ENCODE results near the gene MAST4. TPM values are rescaled to one million over a fixed set of nuclear protein-coding genes. Genes with fewer than 3 reads are reported as not detected.

The MAST4 gene
- total and polyA plus RNA-seq, 2 donors (not counting 1 experiment from before 2014, with no cell fraction given) = 2.5 to 57.1 TPM

GRCh38 chr5:66829358-66829674, 233.1 kb downstream of the MAST4 start:
- intact Hi-C loops (cut with micrococcal nuclease) = no loop called here
- H3K9ac ChIP-seq (ENCODE audit: low read length) = peak overlapping the region; percentile 53

GRCh38 chr5:66829826-66830225, 233.6 kb downstream of the MAST4 start:
- H3K27ac Mint-ChIP-seq = no peak overlapping the region
- POLR2A ChIA-PET = no interaction called here

More at GRCh38 chr5:66829358-66829674, 233.1 kb downstream of the MAST4 start:
- no peaks in the 10 kb centered on the region for H3K9me3 ChIP-seq (ENCODE audit: control extremely low read depth in 1 of 3, control insufficient read depth in 2 of 3, insufficient read depth in 1 of 3, low read length in 2 of 3)
- no peaks in the 10 kb centered on the region for H3K36me3 ChIP-seq (replicated peaks in 1 of 2; ENCODE audit: control extremely low read depth in 1 of 2, control insufficient read depth in 1 of 2, extremely low read depth in 1 of 2, insufficient read depth in 2 of 2, low read length in 1 of 2)
- no peak overlapping the region for H3K27ac ChIP-seq (ENCODE audit: low read length in 2 of 2)
- CTCF ChIA-PET = interaction anchor here (0.6 to 5.7 kb wide), 3 partner anchors 10 to 1118 kb away, joined by 4 to 28 read pairs (median 25); no protein-coding TSS in a partner anchor
- POLR2A ChIA-PET = no interaction called here
- no peak for ATAC-seq (ENCODE audit: low read depth)
- H3K79me2 ChIP-seq (ENCODE audit: control insufficient read depth, insufficient read depth, low read length) = no peaks in the 10 kb centered on the region
- H3K4me3 ChIP-seq (ENCODE audit: control extremely low read depth in 1 of 5, extremely low read depth in 1 of 5, insufficient read depth in 1 of 5, low read depth in 2 of 5, low read length in 4 of 5) = peak overlapping the region in 4 of 5 experiments; percentile 29 to 67 (median 42)
- peak overlapping the region; percentile 70 for H3K4me2 ChIP-seq (replicated peaks; ENCODE audit: low read depth, low read length, poor library complexity, severe bottlenecking)
- H2AFZ ChIP-seq (ENCODE audit: insufficient read depth, low read depth, low read length, poor library complexity, severe bottlenecking) = peak overlapping the region; percentile 73
- Mint-ChIP-seq H3K4me1 (peaks cover 19% of the 10 kb centered on the region), H3K9me3 (ENCODE audit: insufficient read depth) (no peaks in the 10 kb centered on the region), H3K27ac (no peak overlapping the region), H3K4me3 (peak overlapping the region; percentile 84), H3K27me3 (peaks cover 32% of the 10 kb centered on the region)
- peaks cover 13 to 20% of the 10 kb centered on the region in 2 donors for H3K4me1 ChIP-seq (ENCODE audit: control insufficient read depth in 2 of 2, insufficient read depth in 2 of 2, low read length in 2 of 2)
- no peak for DNase-seq
- TF ChIP-seq, protein P1, sequence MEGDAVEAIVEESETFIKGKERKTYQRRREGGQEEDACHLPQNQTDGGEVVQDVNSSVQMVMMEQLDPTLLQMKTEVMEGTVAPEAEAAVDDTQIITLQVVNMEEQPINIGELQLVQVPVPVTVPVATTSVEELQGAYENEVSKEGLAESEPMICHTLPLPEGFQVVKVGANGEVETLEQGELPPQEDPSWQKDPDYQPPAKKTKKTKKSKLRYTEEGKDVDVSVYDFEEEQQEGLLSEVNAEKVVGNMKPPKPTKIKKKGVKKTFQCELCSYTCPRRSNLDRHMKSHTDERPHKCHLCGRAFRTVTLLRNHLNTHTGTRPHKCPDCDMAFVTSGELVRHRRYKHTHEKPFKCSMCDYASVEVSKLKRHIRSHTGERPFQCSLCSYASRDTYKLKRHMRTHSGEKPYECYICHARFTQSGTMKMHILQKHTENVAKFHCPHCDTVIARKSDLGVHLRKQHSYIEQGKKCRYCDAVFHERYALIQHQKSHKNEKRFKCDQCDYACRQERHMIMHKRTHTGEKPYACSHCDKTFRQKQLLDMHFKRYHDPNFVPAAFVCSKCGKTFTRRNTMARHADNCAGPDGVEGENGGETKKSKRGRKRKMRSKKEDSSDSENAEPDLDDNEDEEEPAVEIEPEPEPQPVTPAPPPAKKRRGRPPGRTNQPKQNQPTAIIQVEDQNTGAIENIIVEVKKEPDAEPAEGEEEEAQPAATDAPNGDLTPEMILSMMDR (IDR thresholded peaks at IDR 0.05) = no peak
- TF ChIP-seq EZH2 (IDR thresholded peaks at IDR 0.05; ENCODE audit: borderline replicate concordance, insufficient read depth, low read depth, low read length, poor library complexity, severe bottlenecking) = no peak
- H4K20me1 ChIP-seq (ENCODE audit: control insufficient read depth, insufficient read depth, low read length, poor library complexity, severe bottlenecking) = no peaks in the 10 kb centered on the region
- H3K27me3 ChIP-seq (replicated peaks in 1 of 4; ENCODE audit: control extremely low read depth in 1 of 4, control insufficient read depth in 3 of 4, insufficient read depth in 4 of 4, low read length in 3 of 4) = peaks cover 0 to 10% (median 3%) of the 10 kb centered on the region in 4 experiments

More at GRCh38 chr5:66829826-66830225, 233.6 kb downstream of the MAST4 start:
- Mint-ChIP-seq H3K27me3 (peaks cover 32% of the 10 kb centered on the region), H3K4me3 (peak overlapping the region; percentile 38), H3K4me1 (peaks cover 19% of the 10 kb centered on the region), H3K9me3 (ENCODE audit: insufficient read depth) (no peaks in the 10 kb centered on the region)
- H3K36me3 ChIP-seq (replicated peaks in 1 of 2; ENCODE audit: control extremely low read depth in 1 of 2, control insufficient read depth in 1 of 2, extremely low read depth in 1 of 2, insufficient read depth in 2 of 2, low read length in 1 of 2) = no peaks in the 10 kb centered on the region
- TF ChIP-seq, protein P1 (IDR thresholded peaks at IDR 0.05) = no peak
- no peak for TF ChIP-seq EZH2 (IDR thresholded peaks at IDR 0.05; ENCODE audit: borderline replicate concordance, insufficient read depth, low read depth, low read length, poor library complexity, severe bottlenecking)
- CTCF ChIA-PET = interaction anchor here (0.6 to 5.7 kb wide), 5 partner anchors 10 to 1119 kb away, joined by 4 to 28 read pairs (median 6); no protein-coding TSS in a partner anchor
- H2AFZ ChIP-seq (ENCODE audit: insufficient read depth, low read depth, low read length, poor library complexity, severe bottlenecking) = no peak overlapping the region
- no peak overlapping the region for H3K4me3 ChIP-seq (ENCODE audit: control extremely low read depth in 1 of 5, extremely low read depth in 1 of 5, insufficient read depth in 1 of 5, low read depth in 2 of 5, low read length in 4 of 5)
- H3K4me2 ChIP-seq (replicated peaks; ENCODE audit: low read depth, low read length, poor library complexity, severe bottlenecking) = no peak overlapping the region
- no peaks in the 10 kb centered on the region for H4K20me1 ChIP-seq (ENCODE audit: control insufficient read depth, insufficient read depth, low read length, poor library complexity, severe bottlenecking)
- intact Hi-C loops (cut with micrococcal nuclease) = no loop called here
- no peak for DNase-seq
- H3K27me3 ChIP-seq (replicated peaks in 1 of 4; ENCODE audit: control extremely low read depth in 1 of 4, control insufficient read depth in 3 of 4, insufficient read depth in 4 of 4, low read length in 3 of 4) = peaks cover 0 to 10% (median 3%) of the 10 kb centered on the region in 4 experiments
- H3K9me3 ChIP-seq (ENCODE audit: control extremely low read depth in 1 of 3, control insufficient read depth in 2 of 3, insufficient read depth in 1 of 3, low read length in 2 of 3) = no peaks in the 10 kb centered on the region
- no peak overlapping the region for H3K9ac ChIP-seq (ENCODE audit: low read length)
- no peak overlapping the region for H3K27ac ChIP-seq (ENCODE audit: low read length in 2 of 2)
- ATAC-seq (ENCODE audit: low read depth) = no peak
- WGBS (ENCODE audit: insufficient coverage) = no CpG with 5 or more reads among the region's 2 CpGs
- H3K79me2 ChIP-seq (ENCODE audit: control insufficient read depth, insufficient read depth, low read length) = no peaks in the 10 kb centered on the region
- peaks cover 13 to 20% of the 10 kb centered on the region in 2 donors for H3K4me1 ChIP-seq (ENCODE audit: control insufficient read depth in 2 of 2, insufficient read depth in 2 of 2, low read length in 2 of 2)

Measured in B cell (primary cell).